ENCODE data around the gene LAYN.
A peak's percentile ranks its signal among the peaks of the same experiment; 100 is the strongest.

The LAYN gene

DNA sequence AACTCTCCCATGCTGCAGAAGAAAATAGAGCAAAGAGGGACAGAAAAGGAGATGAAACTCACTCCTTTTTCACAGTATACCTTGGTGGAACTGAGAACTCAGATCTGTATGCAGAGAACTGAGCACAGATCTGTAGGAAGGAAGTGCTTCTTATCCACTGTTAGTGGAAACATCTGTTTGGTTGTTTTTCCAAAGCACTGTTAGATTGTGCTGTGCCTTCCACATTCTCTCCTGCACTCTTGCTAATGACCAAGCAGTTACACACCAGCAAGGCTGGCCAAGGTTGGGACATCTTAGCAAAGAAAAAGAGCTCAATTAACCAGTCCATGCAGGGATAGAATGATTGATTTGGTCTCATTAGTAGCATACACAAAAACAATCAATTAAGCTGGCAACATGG, 41.6 kb downstream of the LAYN start:
- H3K4me3 Mint-ChIP-seq: no peak overlapping the region
- H3K27ac Mint-ChIP-seq: no peak overlapping the region
- peaks cover 6 to 15% of the 10 kb centered on the region in 2 donors for H3K4me1 Mint-ChIP-seq
- H3K27me3 Mint-ChIP-seq: no peaks in the 10 kb centered on the region
- ATAC-seq (replicated peaks) (no peak), DNase-seq (no peak)
- H3K36me3 Mint-ChIP-seq: no peaks in the 10 kb centered on the region
- H3K9me3 Mint-ChIP-seq: no peaks in the 10 kb centered on the region

DNA sequence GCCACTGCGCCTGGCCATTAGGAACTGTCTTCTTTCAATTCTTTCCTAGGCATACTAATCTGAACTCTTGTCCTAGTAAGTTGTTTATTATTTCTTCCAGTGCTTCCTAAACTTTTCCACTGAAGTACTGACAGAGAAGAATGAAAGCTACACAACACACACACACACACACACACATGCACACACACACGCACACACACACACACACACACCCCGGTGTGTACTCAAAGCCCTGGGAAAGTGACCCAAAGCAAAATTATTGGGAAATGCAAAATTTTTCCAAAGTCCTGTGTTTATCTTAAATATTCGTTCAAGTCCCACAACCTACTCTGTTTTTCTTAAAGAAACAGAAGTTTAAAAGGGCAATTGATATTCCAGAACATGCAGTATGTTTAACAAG, 42.4 kb downstream of the LAYN start:
- DNase-seq (no peak), ATAC-seq (replicated peaks) (no peak)
- Mint-ChIP-seq H3K4me1 (peaks cover 6 to 15% of the 10 kb centered on the region in 2 donors), H3K27me3 (no peaks in the 10 kb centered on the region), H3K36me3 (no peaks in the 10 kb centered on the region), H3K27ac (no peak overlapping the region), H3K4me3 (no peak overlapping the region), H3K9me3 (no peaks in the 10 kb centered on the region)

GRCh38 chr11:111585371-111585770, 44.9 kb downstream of the LAYN start:
- no peak overlapping the region for H3K4me3 Mint-ChIP-seq
- H3K27ac Mint-ChIP-seq: no peak overlapping the region
- H3K36me3 Mint-ChIP-seq: no peaks in the 10 kb centered on the region
- H3K4me1 Mint-ChIP-seq: peaks cover 6 to 15% of the 10 kb centered on the region in 2 donors
- peak; percentile 51 to 66 for ATAC-seq (replicated peaks)
- no peaks in the 10 kb centered on the region for H3K27me3 Mint-ChIP-seq
- no peak for DNase-seq
- H3K9me3 Mint-ChIP-seq: no peaks in the 10 kb centered on the region

DNA sequence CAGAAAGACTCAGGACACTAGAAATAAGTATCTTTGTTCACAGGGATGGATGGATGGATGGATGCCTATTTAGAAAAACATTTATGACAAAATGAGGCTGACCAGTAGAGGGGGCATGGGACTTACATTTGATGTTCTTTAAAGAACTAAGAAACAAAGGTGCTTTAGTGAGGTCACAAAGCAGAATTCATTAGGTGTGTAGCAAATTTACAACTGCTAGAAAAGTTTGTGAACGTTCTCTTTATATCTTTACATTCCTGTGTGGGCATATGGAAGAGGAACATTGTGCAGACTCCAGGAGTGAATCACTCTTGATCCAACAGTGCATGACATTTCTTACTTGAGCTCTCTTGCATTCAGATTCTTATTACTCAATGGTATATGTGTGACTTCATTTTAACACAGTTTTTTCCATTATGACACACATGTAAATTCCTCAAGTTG, 45.9 kb downstream of the LAYN start:
- H3K27me3 Mint-ChIP-seq: no peaks in the 10 kb centered on the region
- no peaks in the 10 kb centered on the region for H3K36me3 Mint-ChIP-seq
- DNase-seq (no peak), ATAC-seq (replicated peaks) (peak; percentile 60 to 76)
- no peaks in the 10 kb centered on the region for H3K9me3 Mint-ChIP-seq
- H3K4me3 Mint-ChIP-seq: no peak overlapping the region
- H3K4me1 Mint-ChIP-seq: peaks cover 6 to 15% of the 10 kb centered on the region in 2 donors
- H3K27ac Mint-ChIP-seq: no peak overlapping the region

DNA sequence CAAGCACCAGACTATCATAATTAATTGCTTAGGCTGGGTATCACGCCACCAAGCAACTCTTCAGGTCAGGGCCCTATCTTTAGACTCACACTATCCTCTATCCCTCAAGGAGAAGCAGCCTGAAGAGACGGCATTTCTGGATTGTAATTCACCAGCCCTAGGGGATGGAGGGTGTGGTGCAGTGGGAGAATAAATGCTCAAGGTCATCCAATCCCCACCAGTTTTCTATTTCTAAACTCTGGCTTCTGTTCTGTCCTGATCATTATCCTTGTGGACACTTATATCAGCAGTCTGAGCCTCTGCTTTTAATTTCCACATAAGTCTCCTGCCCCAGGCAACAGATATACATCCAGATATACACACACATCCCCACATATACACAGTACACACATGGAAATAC, 48.6 kb downstream of the LAYN start:
- DNase-seq (no peak), ATAC-seq (replicated peaks) (no peak)
- Mint-ChIP-seq H3K36me3 (no peaks in the 10 kb centered on the region), H3K9me3 (no peaks in the 10 kb centered on the region), H3K4me1 (peaks cover 6 to 15% of the 10 kb centered on the region in 2 donors), H3K27me3 (no peaks in the 10 kb centered on the region), H3K4me3 (no peak overlapping the region), H3K27ac (no peak overlapping the region)

DNA sequence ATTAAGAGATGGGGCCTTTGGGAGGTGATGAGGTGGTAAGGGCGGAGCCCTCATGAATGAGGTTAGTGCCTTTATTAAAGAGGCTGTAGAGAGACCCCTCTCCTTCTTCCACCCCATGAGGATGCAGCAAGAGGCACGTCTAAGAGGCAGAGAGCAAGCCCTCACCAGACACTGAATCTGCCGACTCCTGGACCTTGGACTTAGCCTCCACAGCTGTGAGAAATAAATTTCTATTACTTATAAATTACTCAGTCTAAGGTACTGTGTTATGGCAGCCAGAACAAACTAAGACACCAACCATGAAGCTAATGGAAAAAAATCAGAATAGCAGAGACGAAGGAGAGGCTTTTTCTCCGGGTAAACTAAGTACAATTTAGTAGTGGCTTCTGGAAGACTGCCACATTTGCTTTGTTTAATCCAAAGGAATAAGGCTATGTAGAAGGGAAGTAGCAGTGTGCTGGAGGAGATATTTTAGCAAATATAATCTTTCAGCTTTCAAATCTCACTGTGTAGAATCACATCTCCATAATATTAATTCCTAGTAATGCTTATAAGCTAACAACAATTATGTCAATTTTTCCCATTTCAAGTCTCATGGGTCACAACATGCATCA, 49.5 kb downstream of the LAYN start:
- Mint-ChIP-seq H3K27me3 (no peaks in the 10 kb centered on the region), H3K4me1 (peaks cover 6 to 21% of the 10 kb centered on the region in 2 donors), H3K4me3 (no peak overlapping the region), H3K36me3 (no peaks in the 10 kb centered on the region), H3K9me3 (no peaks in the 10 kb centered on the region), H3K27ac (no peak overlapping the region)
- DNase-seq (no peak), ATAC-seq (replicated peaks) (no peak)

- H3K4me3 Mint-ChIP-seq: no peak overlapping the region
- no peaks in the 10 kb centered on the region for H3K27me3 Mint-ChIP-seq
- DNase-seq: no peak
- H3K9me3 Mint-ChIP-seq: no peaks in the 10 kb centered on the region
- no peaks in the 10 kb centered on the region for H3K36me3 Mint-ChIP-seq
- ATAC-seq (replicated peaks): no peak
- peaks cover 5 to 9% of the 10 kb centered on the region in 2 donors for H3K4me1 Mint-ChIP-seq
- H3K27ac Mint-ChIP-seq: no peak overlapping the region
Observed at GRCh38 chr11:111591187-111591960, 50.9 kb downstream of the LAYN start.

- H3K36me3 Mint-ChIP-seq: no peaks in the 10 kb centered on the region
- H3K4me1 Mint-ChIP-seq: peaks cover 2 to 6% of the 10 kb centered on the region in 2 donors
- DNase-seq (no peak), ATAC-seq (replicated peaks) (no peak)
- H3K9me3 Mint-ChIP-seq: no peaks in the 10 kb centered on the region
- H3K27ac Mint-ChIP-seq: no peak overlapping the region
- no peak overlapping the region for H3K4me3 Mint-ChIP-seq
- H3K27me3 Mint-ChIP-seq: no peaks in the 10 kb centered on the region
Observed at GRCh38 chr11:111592491-111592890, 52.0 kb downstream of the LAYN start.

DNA sequence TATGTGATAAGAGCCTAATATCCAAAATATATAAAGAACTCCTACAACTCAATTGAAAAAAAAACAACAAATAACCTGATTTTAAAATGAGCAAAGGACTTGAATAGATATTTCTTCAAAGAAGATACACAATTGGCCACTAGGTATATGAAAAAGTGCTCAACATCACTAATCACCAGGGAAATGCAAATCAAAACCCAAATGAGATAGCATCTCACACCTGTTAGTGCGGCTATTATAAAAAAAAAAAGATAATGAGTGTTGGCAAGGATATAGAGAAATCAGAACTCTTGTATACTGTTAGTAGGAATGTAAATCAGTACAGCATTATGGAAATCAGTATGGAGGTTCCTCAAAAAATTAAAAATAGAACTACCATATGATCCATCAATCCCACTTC, 55.8 kb downstream of the LAYN start:
- ATAC-seq (replicated peaks): no peak
- Mint-ChIP-seq H3K27me3 (no peaks in the 10 kb centered on the region), H3K27ac (no peak overlapping the region)

DNA sequence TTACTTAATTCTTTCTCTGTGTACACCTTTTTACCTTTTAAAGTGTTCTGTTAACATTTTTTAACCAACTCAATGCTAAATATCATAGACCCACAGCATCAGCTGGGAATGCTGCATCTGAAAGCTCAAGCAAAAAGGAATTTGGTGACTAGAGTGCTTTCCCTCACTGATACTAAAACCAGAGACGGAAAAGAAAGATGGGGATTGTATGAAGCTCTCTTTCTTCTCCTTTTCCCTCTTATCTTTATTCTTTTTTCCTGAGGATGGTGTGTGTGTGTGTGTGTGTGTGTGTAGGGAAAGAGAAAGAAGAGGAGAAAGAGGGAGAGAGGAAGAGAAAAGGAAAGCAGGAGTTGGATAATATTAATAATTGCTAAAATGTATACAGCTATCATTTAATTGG, 57.6 kb downstream of the LAYN start:
- ATAC-seq (replicated peaks) (no peak), DNase-seq (no peak)
- Mint-ChIP-seq H3K4me3 (no peak overlapping the region), H3K9me3 (no peaks in the 10 kb centered on the region), H3K36me3 (no peaks in the 10 kb centered on the region), H3K4me1 (peaks cover 5 to 18% of the 10 kb centered on the region in 2 donors), H3K27ac (no peak overlapping the region), H3K27me3 (no peaks in the 10 kb centered on the region)

More for the DNA sequence above, 55.8 kb downstream of the LAYN start:
- Mint-ChIP-seq H3K4me3 (no peak overlapping the region), H3K36me3 (no peaks in the 10 kb centered on the region), H3K4me1 (peaks cover 2 to 17% of the 10 kb centered on the region in 2 donors), H3K9me3 (no peaks in the 10 kb centered on the region)
- DNase-seq: no peak

DNA sequence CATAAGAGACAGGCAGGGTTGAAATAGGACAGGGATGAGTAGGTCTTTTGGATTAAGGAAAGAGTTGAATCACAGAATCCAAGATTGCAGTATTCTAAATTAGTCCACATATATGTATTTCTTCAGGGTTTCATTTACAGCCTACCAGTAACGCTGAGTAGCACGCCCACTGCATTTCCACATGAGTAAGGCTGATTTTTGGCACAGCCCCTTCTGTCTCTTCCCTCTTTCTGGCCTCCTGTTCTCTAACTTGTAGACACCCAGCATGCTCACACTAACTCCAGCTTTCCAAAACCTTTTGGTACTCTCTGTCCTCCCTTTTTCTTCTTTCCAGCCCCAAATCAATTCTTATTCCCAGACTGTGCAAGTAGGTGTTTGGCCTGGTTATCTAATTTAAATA, 58.0 kb downstream of the LAYN start:
- Mint-ChIP-seq H3K4me1 (peaks cover 9 to 22% of the 10 kb centered on the region in 2 donors), H3K27me3 (no peaks in the 10 kb centered on the region), H3K9me3 (no peaks in the 10 kb centered on the region), H3K27ac (no peak overlapping the region), H3K4me3 (no peak overlapping the region), H3K36me3 (no peaks in the 10 kb centered on the region)
- DNase-seq: no peak
- no peak for ATAC-seq (replicated peaks)

GRCh38 chr11:111601636-111601978, 61.1 kb downstream of the LAYN start:
- Mint-ChIP-seq H3K4me3 (peak overlapping the region; percentile 87), H3K9me3 (no peaks in the 10 kb centered on the region), H3K27me3 (no peaks in the 10 kb centered on the region), H3K27ac (peak overlapping the region; percentile 93), H3K4me1 (peaks cover 16 to 28% of the 10 kb centered on the region in 2 donors), H3K36me3 (no peaks in the 10 kb centered on the region)
- no peak for DNase-seq
- ATAC-seq (replicated peaks): no peak

GRCh38 chr11:111601979-111602864, 61.7 kb downstream of the LAYN start, which contains the start of gene SIK2:
Gene SIK2 (plus strand): TSS chr11:111602449. CDS start chr11:111602564, 115 bp downstream.
- H3K4me3 Mint-ChIP-seq: peak within 1 kb of the TSS; percentile 87
- H3K27ac Mint-ChIP-seq: peak within 1 kb of the TSS; percentile 93
- ATAC-seq (replicated peaks) (peak; percentile 88), DNase-seq (peak; percentile 88)
- no peaks in the 10 kb centered on the region for H3K9me3 Mint-ChIP-seq
- H3K36me3 Mint-ChIP-seq: no peaks in the 10 kb centered on the region
- H3K27me3 Mint-ChIP-seq: no peaks in the 10 kb centered on the region
- peaks cover 16 to 28% of the 10 kb centered on the region in 2 donors for H3K4me1 Mint-ChIP-seq

- peak overlapping the region; percentile 87 for H3K4me3 Mint-ChIP-seq
- H3K4me1 Mint-ChIP-seq: peaks cover 16 to 23% of the 10 kb centered on the region in 2 donors
- H3K36me3 Mint-ChIP-seq: no peaks in the 10 kb centered on the region
- peak overlapping the region; percentile 85 for H3K27ac Mint-ChIP-seq
- no peaks in the 10 kb centered on the region for H3K9me3 Mint-ChIP-seq
- DNase-seq: no peak
- no peaks in the 10 kb centered on the region for H3K27me3 Mint-ChIP-seq
- no peak for ATAC-seq (replicated peaks)
Observed at GRCh38 chr11:111602865-111603610, 62.5 kb downstream of the LAYN start.

Measured in stimulated activated naive B cell treated with anti-CD40 and anti-IgM and Interleukin-4, amounts not matched to agents 10 μg/mL and 1 μg/mL and 100 μg/mL, for 72 hours (primary cell).